HL-60 (cell line): ENCODE measurements around the gene DTL.

Source experiments
- DNase-seq, 2 experiments: peaks; one replicate each; pipeline ENCODE4 v3.0.0-alpha.2; 2010 to 2020; ENCODE audit warnings: low read depth in 1 of 2, low spot score in 1 of 2
- H3K27ac ChIP-seq: fragments of 250-450 bp; sonication (Bioruptor Pico); replicated peaks from 2 replicates; pipeline ENCODE4 v1.5.1; 2020; ENCODE audit warnings: mild to moderate bottlenecking, moderate library complexity
- H3K27me3 ChIP-seq: fragments of 250-450 bp; sonication (Bioruptor Pico); 2 replicates; pipeline ENCODE4 v1.5.1; 2021; ENCODE audit warnings: mild to moderate bottlenecking, moderate library complexity; ENCODE audit not compliant: insufficient read depth, poor library complexity, severe bottlenecking
- H3K4me3 ChIP-seq: replicated peaks from 2 replicates; pipeline ENCODE4 v1.5.1; 2011; ENCODE audit warnings: mild to moderate bottlenecking, control low read depth, low read length; ENCODE audit not compliant: insufficient read depth
- GABPA ChIP-seq: IDR thresholded peaks from 2 replicates; pipeline ENCODE4 v1.6.1; 2012; ENCODE audit warnings: low read depth
- POLR2AphosphoS5 ChIP-seq: IDR thresholded peaks from 2 replicates; pipeline ENCODE4 v1.6.1; 2012; ENCODE audit warnings: low read depth
- SPI1 ChIP-seq: IDR thresholded peaks from 2 replicates; pipeline ENCODE4 v1.6.1; 2012; ENCODE audit warnings: low read depth, mild to moderate bottlenecking, borderline replicate concordance
- TF ChIP-seq, protein P1 (sequence below): IDR thresholded peaks from one replicate; pipeline ENCODE4 v1.5.1; 2011; ENCODE audit warnings: low read length, control low read depth, inconsistent platforms; ENCODE audit not compliant: insufficient read depth
- TF ChIP-seq, protein P2 (sequence below): IDR thresholded peaks from 2 replicates; pipeline ENCODE4 v1.6.1; 2012; ENCODE audit warnings: low read depth; ENCODE audit not compliant: insufficient replicate concordance

DTL gene

DNA sequence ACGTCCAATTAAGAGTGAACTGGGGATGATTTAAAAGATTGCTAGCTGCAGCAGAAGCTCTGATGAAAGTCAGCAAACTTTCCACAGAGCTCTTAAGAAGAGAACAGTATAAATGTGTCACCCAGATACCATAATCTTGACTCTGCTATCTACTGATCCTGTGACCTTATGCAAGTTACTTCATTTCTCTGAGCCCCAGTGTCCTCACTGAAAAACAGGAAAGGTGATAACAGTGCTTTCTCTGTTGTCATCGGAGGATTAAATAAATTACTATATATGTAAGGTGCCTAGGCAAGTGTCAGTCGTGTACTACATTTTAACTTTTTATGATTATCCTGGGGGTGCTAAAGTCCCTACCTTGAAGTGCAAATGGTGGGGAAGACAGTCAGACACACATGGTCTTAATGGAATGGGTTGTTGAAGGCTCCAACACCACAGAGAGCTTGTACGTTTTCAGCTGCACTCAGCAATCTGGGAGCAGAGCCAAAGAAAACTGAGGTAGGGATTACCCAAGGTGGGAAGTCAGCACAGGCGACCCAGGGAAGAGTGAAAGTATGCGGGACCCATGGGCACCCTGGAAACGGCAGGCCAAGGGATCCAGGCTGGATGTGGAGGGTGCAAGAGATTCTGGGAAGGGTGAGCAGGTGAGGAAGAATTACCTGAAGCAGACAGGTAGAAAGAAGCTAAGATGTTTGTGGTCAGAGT is 82.8 kb downstream of the DTL start:
- Histone ChIP-seq H3K27me3 (no peaks in the 10 kb centered on the region), H3K27ac (no peak overlapping the region), H3K4me3 (no peak overlapping the region)
- no peak for DNase-seq
- TF ChIP-seq GABPA = no peak
- TF ChIP-seq, protein P1, sequence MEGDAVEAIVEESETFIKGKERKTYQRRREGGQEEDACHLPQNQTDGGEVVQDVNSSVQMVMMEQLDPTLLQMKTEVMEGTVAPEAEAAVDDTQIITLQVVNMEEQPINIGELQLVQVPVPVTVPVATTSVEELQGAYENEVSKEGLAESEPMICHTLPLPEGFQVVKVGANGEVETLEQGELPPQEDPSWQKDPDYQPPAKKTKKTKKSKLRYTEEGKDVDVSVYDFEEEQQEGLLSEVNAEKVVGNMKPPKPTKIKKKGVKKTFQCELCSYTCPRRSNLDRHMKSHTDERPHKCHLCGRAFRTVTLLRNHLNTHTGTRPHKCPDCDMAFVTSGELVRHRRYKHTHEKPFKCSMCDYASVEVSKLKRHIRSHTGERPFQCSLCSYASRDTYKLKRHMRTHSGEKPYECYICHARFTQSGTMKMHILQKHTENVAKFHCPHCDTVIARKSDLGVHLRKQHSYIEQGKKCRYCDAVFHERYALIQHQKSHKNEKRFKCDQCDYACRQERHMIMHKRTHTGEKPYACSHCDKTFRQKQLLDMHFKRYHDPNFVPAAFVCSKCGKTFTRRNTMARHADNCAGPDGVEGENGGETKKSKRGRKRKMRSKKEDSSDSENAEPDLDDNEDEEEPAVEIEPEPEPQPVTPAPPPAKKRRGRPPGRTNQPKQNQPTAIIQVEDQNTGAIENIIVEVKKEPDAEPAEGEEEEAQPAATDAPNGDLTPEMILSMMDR = no peak
- TF ChIP-seq, protein P2, sequence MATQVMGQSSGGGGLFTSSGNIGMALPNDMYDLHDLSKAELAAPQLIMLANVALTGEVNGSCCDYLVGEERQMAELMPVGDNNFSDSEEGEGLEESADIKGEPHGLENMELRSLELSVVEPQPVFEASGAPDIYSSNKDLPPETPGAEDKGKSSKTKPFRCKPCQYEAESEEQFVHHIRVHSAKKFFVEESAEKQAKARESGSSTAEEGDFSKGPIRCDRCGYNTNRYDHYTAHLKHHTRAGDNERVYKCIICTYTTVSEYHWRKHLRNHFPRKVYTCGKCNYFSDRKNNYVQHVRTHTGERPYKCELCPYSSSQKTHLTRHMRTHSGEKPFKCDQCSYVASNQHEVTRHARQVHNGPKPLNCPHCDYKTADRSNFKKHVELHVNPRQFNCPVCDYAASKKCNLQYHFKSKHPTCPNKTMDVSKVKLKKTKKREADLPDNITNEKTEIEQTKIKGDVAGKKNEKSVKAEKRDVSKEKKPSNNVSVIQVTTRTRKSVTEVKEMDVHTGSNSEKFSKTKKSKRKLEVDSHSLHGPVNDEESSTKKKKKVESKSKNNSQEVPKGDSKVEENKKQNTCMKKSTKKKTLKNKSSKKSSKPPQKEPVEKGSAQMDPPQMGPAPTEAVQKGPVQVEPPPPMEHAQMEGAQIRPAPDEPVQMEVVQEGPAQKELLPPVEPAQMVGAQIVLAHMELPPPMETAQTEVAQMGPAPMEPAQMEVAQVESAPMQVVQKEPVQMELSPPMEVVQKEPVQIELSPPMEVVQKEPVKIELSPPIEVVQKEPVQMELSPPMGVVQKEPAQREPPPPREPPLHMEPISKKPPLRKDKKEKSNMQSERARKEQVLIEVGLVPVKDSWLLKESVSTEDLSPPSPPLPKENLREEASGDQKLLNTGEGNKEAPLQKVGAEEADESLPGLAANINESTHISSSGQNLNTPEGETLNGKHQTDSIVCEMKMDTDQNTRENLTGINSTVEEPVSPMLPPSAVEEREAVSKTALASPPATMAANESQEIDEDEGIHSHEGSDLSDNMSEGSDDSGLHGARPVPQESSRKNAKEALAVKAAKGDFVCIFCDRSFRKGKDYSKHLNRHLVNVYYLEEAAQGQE = no peak
- no peak for TF ChIP-seq SPI1
- no peak for TF ChIP-seq POLR2AphosphoS5

DNA sequence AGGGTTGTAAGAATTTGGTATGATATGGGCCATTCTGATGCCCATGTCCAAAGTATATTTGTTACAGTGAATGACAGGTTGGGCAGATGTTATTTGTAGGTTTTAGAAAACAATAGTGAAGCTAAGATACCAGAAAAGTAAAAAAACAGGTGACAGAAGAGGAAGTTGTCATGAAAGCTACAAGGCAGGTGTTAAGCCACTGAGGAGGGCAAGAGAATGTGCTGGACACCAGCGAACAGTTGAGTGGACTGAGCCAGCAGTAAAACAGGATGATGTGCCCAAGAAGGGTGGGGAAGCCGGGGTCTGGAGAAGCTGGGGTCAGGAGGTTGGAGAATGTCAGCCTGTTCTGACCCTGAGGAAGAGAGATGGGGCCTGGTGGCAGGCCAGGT is 83.3 kb downstream of the DTL start:
- Histone ChIP-seq H3K27me3 (no peaks in the 10 kb centered on the region), H3K4me3 (no peak overlapping the region), H3K27ac (no peak overlapping the region)
- no peak for TF ChIP-seq SPI1
- TF ChIP-seq GABPA = no peak
- TF ChIP-seq, protein P2 = no peak
- no peak for TF ChIP-seq POLR2AphosphoS5
- TF ChIP-seq, protein P1 = no peak
- DNase-seq = no peak

DNA sequence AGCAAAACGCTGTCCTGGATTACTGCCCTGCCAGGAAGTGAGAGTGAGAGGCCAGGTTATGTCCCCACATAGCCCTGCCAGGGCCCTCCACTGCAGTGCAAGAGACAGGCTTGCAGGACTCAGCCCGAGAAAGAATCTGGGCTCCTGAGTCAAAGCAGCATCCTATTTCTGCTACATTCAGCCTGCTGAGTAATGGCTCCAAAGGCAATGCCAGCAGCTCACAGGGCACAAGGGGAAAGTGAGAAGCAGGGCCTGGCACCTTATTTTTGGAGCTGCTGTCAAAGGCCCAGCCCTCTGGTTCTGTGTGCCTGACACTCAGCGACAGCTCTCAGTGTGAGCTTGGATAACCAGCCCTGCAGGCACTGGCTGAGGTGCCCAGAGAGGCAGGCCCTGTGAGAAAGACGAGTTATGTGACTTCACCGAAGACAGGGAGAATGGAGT is 83.9 kb downstream of the DTL start:
- no peak for DNase-seq
- TF ChIP-seq GABPA = no peak
- TF ChIP-seq, protein P1 = no peak
- no peak overlapping the region for H3K4me3 ChIP-seq
- H3K27ac ChIP-seq = no peak overlapping the region
- no peaks in the 10 kb centered on the region for H3K27me3 ChIP-seq

DNA sequence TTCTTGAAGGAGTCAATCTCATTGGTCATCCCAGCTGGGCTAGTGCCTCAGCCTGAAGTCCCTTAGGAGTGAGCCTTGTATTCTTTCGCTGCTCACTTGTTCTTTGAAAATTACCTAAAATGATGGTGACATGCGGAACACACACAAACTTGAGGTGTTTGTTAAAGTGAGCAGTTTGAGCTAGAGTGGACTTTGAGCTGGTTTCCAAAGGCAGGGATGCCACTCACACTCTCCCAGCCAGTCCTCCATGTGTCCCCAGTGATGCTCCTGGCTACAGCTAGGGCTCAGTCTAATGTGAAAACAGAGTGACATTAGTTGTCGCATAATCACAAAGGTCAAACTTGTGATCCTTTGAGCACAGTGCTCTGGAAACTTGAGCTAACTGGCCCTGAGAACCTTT is 84.3 kb downstream of the DTL start:
- Histone ChIP-seq H3K4me3 (no peak overlapping the region), H3K27me3 (no peaks in the 10 kb centered on the region), H3K27ac (no peak overlapping the region)
- no peak for DNase-seq
- TF ChIP-seq, protein P1 = no peak
- TF ChIP-seq, protein P2 = no peak
- no peak for TF ChIP-seq POLR2AphosphoS5
- TF ChIP-seq GABPA = no peak
- TF ChIP-seq SPI1 = no peak
